GM12878 (cell line): Measurements from ENCODE around the gene CAMKMT. TPM values are rescaled to one million over a fixed set of nuclear protein-coding genes. Genes with fewer than 3 reads are reported as not detected.

ENCODE experiments used
- ATAC-seq: fragments of 200-7000 bp; cut with Tn5 transposase; 3 replicates; pipeline ENCODE4 v1.9.1; 2020; ENCODE audit warnings: mild to moderate bottlenecking, moderate library complexity
- BruUV-seq: library from RNA; stranded (reverse); fragments of 400-500 nt; replicated peaks from 2 replicates; lab custom pipeline; 2021; lab: Mats Ljungman, UMichigan
- CTCF ChIA-PET: fragments of 300-600 bp; sonication (Branson Sonifier 250); formaldehyde crosslinking; extraction: SDS; loops from one replicate; lab custom pipeline; 2021; ENCODE audit warnings: inconsistent platforms; lab: Yijun Ruan, JAX
- POLR2A ChIA-PET: fragments of 350-600 bp; formaldehyde crosslinking; extraction: SDS; loops from one replicate; lab custom pipeline; 2021; ENCODE audit warnings: inconsistent platforms; lab: Charles Lee
- RAD21 ChIA-PET: fragments of 300-600 bp; sonication (Branson Sonifier 250); formaldehyde crosslinking; loops from one replicate; lab custom pipeline; 2023; ENCODE audit warnings: antibody characterized with exemption; ENCODE audit not compliant: unreplicated experiment; lab: Charles Lee
- SMC1A ChIA-PET: fragments of 300-600 bp; sonication (Branson Sonifier 250); formaldehyde crosslinking; loops from one replicate; lab custom pipeline; 2023; ENCODE audit not compliant: unreplicated experiment, uncharacterized antibody; lab: Charles Lee
- DNase-seq: peaks from one replicate; pipeline ENCODE4 v3.0.0-alpha.2; 2011; ENCODE audit warnings: low read depth, low spot score
- FAIRE-seq: peaks from 3 replicates; lab custom pipeline; 2011; peaks lifted over from hg19 to GRCh38; lab: Jason Lieb, UNC
- H2AFZ ChIP-seq: 2 replicates; pipeline ENCODE4 v1.6.0; 2011; ENCODE audit warnings: low read depth, low read length, control low read depth; ENCODE audit not compliant: control insufficient read depth
- H3K27ac ChIP-seq: 2 replicates; pipeline ENCODE4 v1.5.1; 2011; ENCODE audit warnings: control low read depth; ENCODE audit not compliant: control insufficient read depth, insufficient read depth
- H3K27me3 ChIP-seq, 2 experiments: replicated peaks in 1 of 2; 2 replicates each; pipeline versions ENCODE4 v1.6.0 to v1.6.1; 2011; ENCODE audit warnings: low read length in 1 of 2; ENCODE audit not compliant: control insufficient read depth in 2 of 2, insufficient read depth in 2 of 2
- H3K36me3 ChIP-seq, 2 experiments: 2 replicates each; pipeline ENCODE4 v1.5.1; 2011; ENCODE audit warnings: low read length in 1 of 2; ENCODE audit not compliant: control insufficient read depth in 2 of 2, insufficient read depth in 2 of 2
- H3K4me1 ChIP-seq: 2 replicates; pipeline ENCODE4 v1.6.1; 2011; ENCODE audit warnings: mild to moderate bottlenecking, low read length, moderate library complexity, mixed read lengths; ENCODE audit not compliant: control insufficient read depth, insufficient read depth
- H3K4me2 ChIP-seq: 2 replicates; pipeline ENCODE4 v1.6.0; 2011; ENCODE audit warnings: control low read depth; ENCODE audit not compliant: control insufficient read depth, insufficient read depth
- H3K4me3 ChIP-seq: fragments of 200-600 bp; sonication (generic); 2 replicates; pipeline ENCODE4 v1.5.1; 2016
- H3K79me2 ChIP-seq: 2 replicates; pipeline ENCODE4 v1.6.0; 2011; ENCODE audit warnings: low read length; ENCODE audit not compliant: control insufficient read depth, insufficient read depth
- H3K9ac ChIP-seq: 2 replicates; pipeline ENCODE4 v1.8.0; 2011; ENCODE audit warnings: low read length, control low read depth, mixed read lengths; ENCODE audit not compliant: control insufficient read depth, insufficient read depth
- H3K9me3 ChIP-seq: replicated peaks from 3 replicates; pipeline ENCODE4 v1.5.1; 2011; ENCODE audit warnings: mild to moderate bottlenecking, low read length; ENCODE audit not compliant: control insufficient read depth, insufficient read depth
- H4K20me1 ChIP-seq: 2 replicates; pipeline ENCODE4 v1.6.0; 2011; ENCODE audit not compliant: control insufficient read depth, insufficient read depth
- BMI1 ChIP-seq: fragments of 450-650 bp; IDR thresholded peaks from 2 replicates; pipeline ENCODE4 v1.6.1; 2016; ENCODE audit warnings: mild to moderate bottlenecking, moderate library complexity, borderline replicate concordance
- CBX5 ChIP-seq: sonication (generic); IDR thresholded peaks from 2 replicates; pipeline ENCODE4 v1.6.1; 2016; ENCODE audit warnings: low read depth, moderate library complexity, mild to moderate bottlenecking, inconsistent platforms
- CEBPB ChIP-seq, 2 experiments: fragments of 150-350 bp in 1 of 2; IDR thresholded peaks; 2 replicates each; pipeline ENCODE4 v1.6.1; 2012 to 2014; ENCODE audit warnings: low read depth in 2 of 2, low read length in 2 of 2, borderline replicate concordance in 1 of 2, inconsistent platforms in 1 of 2
- KAT2A ChIP-seq: conservative IDR thresholded peaks from 2 replicates; pipeline ENCODE4 v1.6.1; 2011; ENCODE audit warnings: low read depth, low read length; ENCODE audit not compliant: control insufficient read depth
- SMARCA5 ChIP-seq: fragments of 450-650 bp; IDR thresholded peaks from 2 replicates; pipeline ENCODE4 v1.6.1; 2017; ENCODE audit warnings: mild to moderate bottlenecking
- SRF ChIP-seq, 2 experiments: IDR thresholded peaks; 2 replicates each; pipeline ENCODE4 v1.6.1; 2011; ENCODE audit warnings: low read depth in 2 of 2, low read length in 2 of 2, mild to moderate bottlenecking in 1 of 2, moderate library complexity in 1 of 2
- WGBS: methylation state at CpG from one replicate; pipeline ENCODE4 v1.1.6; 2016; ENCODE audit warnings: low lambda C conversion rate; ENCODE audit not compliant: insufficient replicate concordance, insufficient coverage; ENCODE audit errors: missing lambda C conversion rate; 5-methylcytosine and 5-hydroxymethylcytosine counted together
- in situ Hi-C: fragments of 300-500 bp; cut with MboI; formaldehyde crosslinking; loops from 9 replicates; pipeline ENCODE4 v1.14.3; 2018; ENCODE audit warnings: mixed read lengths
- intact Hi-C: fragments of 100-400 bp; cut with micrococcal nuclease; formaldehyde crosslinking; loops from one replicate; pipeline ENCODE4 v1.14.2; 2022; ENCODE audit not compliant: unreplicated experiment
- polyA plus RNA-seq, 11 experiments: library from polyadenylated mRNA; depleted of rRNA in 4 of 11; unstranded in 6 of 11; stranded (reverse) in 5 of 11; fragments of >200 nt; fragmentation: Nextera tagmentation in 4 of 11; fragmentation: Illumina TruSeq in 1 of 11; extraction: Ambion mirVana in 4 of 11; extraction: Trizol in 1 of 11; gene quantifications; 1 replicate in 1 of 11; 2 replicates in 10 of 11; pipeline versions ENCODE4 v1.2.1 to v1.2.3, GENCODE V29; 2011 to 2016; ENCODE audit warnings: inconsistent platforms in 2 of 11, missing spikeins in 2 of 11, low read depth in 1 of 11
- total RNA-seq, 4 experiments: library from RNA; depleted of rRNA in 3 of 4; stranded (reverse); fragments of >200 nt in 3 of 4; fragmentation: Illumina TruSeq in 1 of 4; extraction: Trizol in 1 of 4; gene quantifications; 2 replicates each; pipeline versions ENCODE4 v1.2.1 to v1.2.3, GENCODE V29; 2013 to 2021
- TF ChIP-seq, protein P1 (sequence below): IDR thresholded peaks from 2 replicates; pipeline ENCODE4 v1.6.1; 2011; ENCODE audit warnings: low read depth, mild to moderate bottlenecking, low read length, moderate library complexity, borderline replicate concordance; ENCODE audit errors: extremely low read depth
- TF ChIP-seq, protein P2 (sequence below): fragments of 450-650 bp; formaldehyde crosslinking; IDR thresholded peaks from 2 replicates; pipeline ENCODE4 v1.4.0; 2022; ENCODE audit warnings: mild to moderate bottlenecking, moderate library complexity

Gene CAMKMT
- total and polyA plus RNA-seq, 10 of the 15 experiments (the other 5 are each of a cell fraction or from before 2014, with no cell fraction given): 2.7 to 16.0 (median 11.8) TPM

DNA sequence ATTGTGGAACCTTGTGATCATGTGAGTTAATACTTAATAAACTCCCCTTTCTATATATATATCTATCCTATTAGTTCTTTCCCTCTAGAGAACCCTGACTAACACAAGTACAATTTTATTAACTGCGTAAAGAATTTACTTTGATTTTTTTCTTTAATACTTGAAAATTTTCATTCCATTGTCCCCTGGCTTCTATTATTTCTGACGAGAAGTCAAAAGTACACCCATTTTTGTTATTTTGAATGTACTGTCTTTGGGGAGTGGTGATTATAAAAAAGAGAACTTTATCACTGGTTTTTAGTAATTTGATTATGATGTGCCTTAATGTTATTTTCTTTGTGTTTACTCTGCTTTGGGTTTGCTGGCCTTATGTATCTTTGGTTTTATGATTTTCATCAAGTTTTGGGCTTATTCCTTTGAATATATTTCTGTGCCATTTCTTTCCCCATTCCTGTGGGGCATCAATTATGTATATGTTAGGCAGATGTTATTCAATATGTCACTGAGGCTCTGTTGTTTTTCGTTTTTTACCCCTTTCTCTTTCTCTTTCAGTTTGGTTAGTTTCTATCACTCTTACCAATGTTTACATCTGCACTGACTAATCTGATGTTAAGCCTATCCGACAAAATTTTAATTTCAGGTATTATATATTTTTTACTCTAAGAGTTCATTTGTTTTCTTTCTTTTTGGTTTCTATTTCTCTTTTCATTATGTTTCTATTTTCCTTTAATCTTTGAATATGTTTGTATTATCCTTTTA lies 271.4 kb downstream of the CAMKMT start:
- POLR2A ChIA-PET: no interaction called here
- 73% methylated on average over 4 of the region's 4 CpGs for WGBS
- FAIRE-seq: no peak
- Histone ChIP-seq H3K36me3 (no peaks in the 10 kb centered on the region), H2AFZ (no peak overlapping the region), H3K27me3 (no peaks in the 10 kb centered on the region), H3K9me3 (peaks cover 7% of the 10 kb centered on the region), H3K27ac (no peak overlapping the region), H3K4me3 (no peak overlapping the region), H3K4me2 (no peak overlapping the region), H3K4me1 (no peaks in the 10 kb centered on the region; the same call in 1 of the 2 replicates), H4K20me1 (no peaks in the 10 kb centered on the region), H3K79me2 (no peaks in the 10 kb centered on the region), H3K9ac (no peak overlapping the region)
- CTCF ChIA-PET: interaction anchor here (1.3 kb wide), 1 partner anchor 34 kb away, joined by 4 read pairs; no protein-coding TSS in a partner anchor
- no TSS peak for BruUV-seq
- RAD21 ChIA-PET: interaction anchor here (1.5 kb wide), 1 partner anchor 35 kb away, joined by 4 read pairs; no protein-coding TSS in a partner anchor
- TF ChIP-seq BMI1: no peak
- TF ChIP-seq SMARCA5: no peak
- TF ChIP-seq CBX5: 0 out of 2 replicates have a peak, but pooled peaks have one; percentile 60
- TF ChIP-seq SRF (IDR thresholded peaks at IDR 0.05; ENCODE audit: low read depth in 2 of 2, low read length in 2 of 2): no peak
- in situ Hi-C loops: no loop called here
- no peak for DNase-seq
- intact Hi-C loops: no loop called here
- SMC1A ChIA-PET: interaction anchor here (0.7 to 4.7 kb wide), 3 partner anchors 11 to 68 kb away, joined by 4 to 21 read pairs (median 4); no protein-coding TSS in a partner anchor
- no peak for ATAC-seq

DNA sequence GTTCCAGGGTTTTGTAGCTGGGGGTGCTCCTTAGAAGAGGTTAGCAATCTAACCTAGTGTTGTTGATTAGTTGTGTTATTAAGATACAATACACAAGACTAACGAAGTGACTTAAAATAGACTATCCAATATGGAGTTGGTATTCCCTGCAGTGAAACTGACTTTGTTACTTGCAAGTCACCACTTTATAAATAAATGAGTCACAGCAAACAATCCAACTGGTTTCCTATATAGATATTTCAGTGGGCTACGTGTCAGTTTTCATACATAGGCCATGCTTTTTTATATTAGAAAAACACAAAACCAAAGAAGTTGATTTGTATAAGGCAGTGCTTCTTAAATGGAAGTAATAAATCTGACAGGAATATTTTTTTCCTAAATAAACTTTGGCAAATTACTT lies 274.0 kb downstream of the CAMKMT start:
- SMC1A ChIA-PET: interaction anchor here (1.3 to 4.7 kb wide), 6 partner anchors 7 to 97 kb away, joined by 3 to 21 read pairs (median 6); no protein-coding TSS in a partner anchor
- Histone ChIP-seq H3K4me3 (no peak overlapping the region), H3K4me2 (no peak overlapping the region), H3K27me3 (no peaks in the 10 kb centered on the region), H3K9me3 (peaks cover 7% of the 10 kb centered on the region), H3K9ac (no peak overlapping the region), H3K27ac (no peak overlapping the region), H4K20me1 (no peaks in the 10 kb centered on the region), H3K36me3 (no peaks in the 10 kb centered on the region), H3K79me2 (no peaks in the 10 kb centered on the region), H3K4me1 (no peaks in the 10 kb centered on the region), H2AFZ (no peak overlapping the region)
- no peak for ATAC-seq
- DNase-seq: no peak
- intact Hi-C loops (no loop called here), in situ Hi-C loops (no loop called here)
- BruUV-seq: no TSS peak
- RAD21 ChIA-PET: no interaction called here
- CTCF ChIA-PET: interaction anchor here (1.0 to 1.5 kb wide), 4 partner anchors 8 to 156 kb away, joined by 4 read pairs; no protein-coding TSS in a partner anchor
- POLR2A ChIA-PET: interaction anchor here (1.3 kb wide), 1 partner anchor 16 kb away, joined by 3 read pairs; no protein-coding TSS in a partner anchor
- no peak for FAIRE-seq
- WGBS: 98% methylated on average over 2 of the region's 2 CpGs
- TF ChIP-seq CEBPB (IDR thresholded peaks at IDR 0.05; ENCODE audit: borderline replicate concordance in 1 of 2, low read depth in 2 of 2, low read length in 2 of 2): no peak
- TF ChIP-seq, protein P1, sequence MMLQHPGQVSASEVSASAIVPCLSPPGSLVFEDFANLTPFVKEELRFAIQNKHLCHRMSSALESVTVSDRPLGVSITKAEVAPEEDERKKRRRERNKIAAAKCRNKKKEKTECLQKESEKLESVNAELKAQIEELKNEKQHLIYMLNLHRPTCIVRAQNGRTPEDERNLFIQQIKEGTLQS: no peak
- no peak for TF ChIP-seq KAT2A
- TF ChIP-seq, protein P2, sequence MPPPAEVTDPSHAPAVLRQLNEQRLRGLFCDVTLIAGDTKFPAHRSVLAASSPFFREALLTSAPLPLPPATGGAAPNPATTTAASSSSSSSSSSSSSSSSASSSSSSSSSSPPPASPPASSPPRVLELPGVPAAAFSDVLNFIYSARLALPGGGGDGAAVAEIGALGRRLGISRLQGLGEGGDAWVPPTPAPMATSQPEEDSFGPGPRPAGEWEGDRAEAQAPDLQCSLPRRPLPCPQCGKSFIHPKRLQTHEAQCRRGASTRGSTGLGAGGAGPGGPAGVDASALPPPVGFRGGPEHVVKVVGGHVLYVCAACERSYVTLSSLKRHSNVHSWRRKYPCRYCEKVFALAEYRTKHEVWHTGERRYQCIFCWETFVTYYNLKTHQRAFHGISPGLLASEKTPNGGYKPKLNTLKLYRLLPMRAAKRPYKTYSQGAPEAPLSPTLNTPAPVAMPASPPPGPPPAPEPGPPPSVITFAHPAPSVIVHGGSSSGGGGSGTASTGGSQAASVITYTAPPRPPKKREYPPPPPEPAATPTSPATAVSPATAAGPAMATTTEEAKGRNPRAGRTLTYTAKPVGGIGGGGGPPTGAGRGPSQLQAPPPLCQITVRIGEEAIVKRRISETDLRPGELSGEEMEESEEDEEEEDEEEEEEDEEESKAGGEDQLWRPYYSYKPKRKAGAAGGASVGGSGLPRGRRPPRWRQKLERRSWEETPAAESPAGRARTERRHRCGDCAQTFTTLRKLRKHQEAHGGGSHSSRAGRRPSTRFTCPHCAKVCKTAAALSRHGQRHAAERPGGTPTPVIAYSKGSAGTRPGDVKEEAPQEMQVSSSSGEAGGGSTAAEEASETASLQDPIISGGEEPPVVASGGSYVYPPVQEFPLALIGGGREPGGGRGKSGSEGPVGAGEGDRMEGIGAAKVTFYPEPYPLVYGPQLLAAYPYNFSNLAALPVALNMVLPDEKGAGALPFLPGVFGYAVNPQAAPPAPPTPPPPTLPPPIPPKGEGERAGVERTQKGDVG (CRISPR knock-in tag): no peak
